Gastrocnemius medialis (tissue), 4 donors: ENCODE measurements around the gene ADAP1.

Experiments
- POLR2A ChIP-seq, 2 donors: fragments of 450-650 bp; IDR thresholded peaks; one replicate each; pipeline ENCODE4 v1.6.1; 2017; ENCODE audit warnings: antibody characterized with exemption in 2 of 2, mild to moderate bottlenecking in 2 of 2, moderate library complexity in 2 of 2
- TF ChIP-seq, protein P1 (sequence below), 5 experiments: fragments of 450-650 bp in 3 of 5; fragments of 200-600 bp in 2 of 5; sonication (generic) in 2 of 5; IDR thresholded peaks in 4 of 5; conservative IDR thresholded peaks in 1 of 5; 1 replicate in 4 of 5; 2 replicates in 1 of 5; pipeline ENCODE4 v1.5.1; 2016 to 2019; ENCODE audit warnings: antibody characterized with exemption in 5 of 5, mild to moderate bottlenecking in 3 of 5, moderate library complexity in 3 of 5

DNA sequence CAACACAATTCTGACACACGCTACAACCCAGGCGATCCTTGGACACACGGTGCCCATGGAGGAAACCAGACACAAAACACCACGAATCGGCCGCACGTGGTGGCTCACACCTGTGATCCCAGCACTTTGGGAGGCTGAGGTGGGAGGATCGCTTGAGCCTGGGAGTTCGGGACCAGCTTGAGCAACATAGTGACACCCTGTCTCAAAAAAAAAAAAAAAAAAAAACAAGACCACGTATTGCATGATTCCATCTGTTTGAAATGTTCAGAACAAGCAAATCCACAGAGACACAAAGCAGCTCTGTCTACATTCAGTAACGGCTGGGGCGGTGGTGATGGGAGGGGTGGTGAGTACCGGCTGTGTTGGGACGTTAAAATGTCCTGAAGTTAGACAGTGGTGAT is 25.2 kb downstream of the ADAP1 start:
- TF ChIP-seq POLR2A (IDR thresholded peaks at IDR 0.05): no peak
- TF ChIP-seq, protein P1, sequence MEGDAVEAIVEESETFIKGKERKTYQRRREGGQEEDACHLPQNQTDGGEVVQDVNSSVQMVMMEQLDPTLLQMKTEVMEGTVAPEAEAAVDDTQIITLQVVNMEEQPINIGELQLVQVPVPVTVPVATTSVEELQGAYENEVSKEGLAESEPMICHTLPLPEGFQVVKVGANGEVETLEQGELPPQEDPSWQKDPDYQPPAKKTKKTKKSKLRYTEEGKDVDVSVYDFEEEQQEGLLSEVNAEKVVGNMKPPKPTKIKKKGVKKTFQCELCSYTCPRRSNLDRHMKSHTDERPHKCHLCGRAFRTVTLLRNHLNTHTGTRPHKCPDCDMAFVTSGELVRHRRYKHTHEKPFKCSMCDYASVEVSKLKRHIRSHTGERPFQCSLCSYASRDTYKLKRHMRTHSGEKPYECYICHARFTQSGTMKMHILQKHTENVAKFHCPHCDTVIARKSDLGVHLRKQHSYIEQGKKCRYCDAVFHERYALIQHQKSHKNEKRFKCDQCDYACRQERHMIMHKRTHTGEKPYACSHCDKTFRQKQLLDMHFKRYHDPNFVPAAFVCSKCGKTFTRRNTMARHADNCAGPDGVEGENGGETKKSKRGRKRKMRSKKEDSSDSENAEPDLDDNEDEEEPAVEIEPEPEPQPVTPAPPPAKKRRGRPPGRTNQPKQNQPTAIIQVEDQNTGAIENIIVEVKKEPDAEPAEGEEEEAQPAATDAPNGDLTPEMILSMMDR (IDR thresholded peaks at IDR 0.05 in 4 of 5, conservative IDR thresholded peaks at IDR 0.05 in 1 of 5): no peak
